RCC 7860 (cell line): ENCODE data around the gene SYNPO2.
A peak's percentile ranks its signal among the peaks of the same experiment; 100 is the strongest.
"Not testable (repeated sequence)": the region's sequence is repeated elsewhere in the genome, so short reads cannot be mapped to it uniquely, and the experiment has no call there.

Experiments
- DNase-seq: peaks from one replicate; pipeline ENCODE4 v3.0.0-alpha.2; 2015; ENCODE audit warnings: low spot score
- FAIRE-seq: peaks from 2 replicates; lab custom pipeline; 2012; peaks lifted over from hg19 to GRCh38; lab: Jason Lieb, UNC

Gene SYNPO2

GRCh38 chr4:118877797-118878196 lies 10.9 kb upstream of the SYNPO2 start:
- DNase-seq (no peak), FAIRE-seq (no peak)

- DNase-seq, FAIRE-seq: not testable (repeated sequence)
Measured at GRCh38 chr4:118878507-118878906, 10.1 kb upstream of the SYNPO2 start.

DNA sequence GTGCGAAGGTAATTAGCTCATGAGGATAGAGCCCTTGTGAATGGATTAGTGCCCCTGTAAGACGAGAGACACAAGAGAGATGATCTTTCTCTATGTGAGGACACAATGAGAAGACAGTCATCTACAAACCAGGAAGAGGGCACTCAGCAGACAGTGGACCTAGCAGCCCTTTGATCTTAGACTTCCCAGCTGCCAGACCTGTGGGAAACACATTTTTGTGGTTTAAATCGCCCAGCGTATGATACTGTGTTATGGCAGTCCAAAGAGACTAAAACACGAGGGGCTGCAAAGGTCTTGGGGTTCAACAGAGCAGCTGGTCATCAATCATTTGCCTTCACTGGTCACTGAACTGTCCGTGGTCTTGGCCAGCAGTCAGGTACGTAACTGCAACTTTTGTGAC lies 9.2 kb upstream of the SYNPO2 start:
- no peak for DNase-seq
- FAIRE-seq: no peak

- no peak for FAIRE-seq
- no peak for DNase-seq
Measured at GRCh38 chr4:118881512-118882146, 7.0 kb upstream of the SYNPO2 start.

- no peak for FAIRE-seq
- no peak for DNase-seq
Measured at GRCh38 chr4:118883861-118884260, 4.8 kb upstream of the SYNPO2 start.

GRCh38 chr4:118884716-118885115 lies 3.9 kb upstream of the SYNPO2 start:
- FAIRE-seq: no peak
- no peak for DNase-seq

GRCh38 chr4:118889312-118889691 lies 648 bp downstream of the SYNPO2 start:
- no peak for FAIRE-seq
- no peak for DNase-seq

DNA sequence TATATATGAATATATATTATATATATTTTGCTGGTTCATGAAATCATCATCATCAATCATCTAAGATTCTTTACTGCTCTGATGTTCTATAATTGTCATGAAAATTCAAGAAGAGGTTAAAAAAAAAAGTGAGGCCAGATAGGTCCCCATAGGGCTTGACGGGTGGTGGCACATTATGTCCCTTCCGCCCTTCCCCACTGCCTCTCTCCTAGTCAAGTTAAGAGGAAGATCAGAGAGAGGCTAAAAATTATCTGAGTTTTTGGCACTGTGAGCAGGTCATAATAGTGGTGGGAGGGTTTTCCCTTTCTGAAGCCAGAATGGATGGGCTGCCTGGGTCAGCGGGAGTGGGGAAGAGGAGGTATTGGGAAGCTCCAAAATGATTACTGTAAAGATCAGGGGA lies 5.4 kb downstream of the SYNPO2 start:
- DNase-seq (no peak), FAIRE-seq (no peak)

- FAIRE-seq (no peak), DNase-seq (no peak)
Measured at GRCh38 chr4:118898221-118898620, 9.6 kb downstream of the SYNPO2 start.

GRCh38 chr4:118898684-118899138 lies 10.1 kb downstream of the SYNPO2 start:
- no peak for DNase-seq
- no peak for FAIRE-seq

DNA sequence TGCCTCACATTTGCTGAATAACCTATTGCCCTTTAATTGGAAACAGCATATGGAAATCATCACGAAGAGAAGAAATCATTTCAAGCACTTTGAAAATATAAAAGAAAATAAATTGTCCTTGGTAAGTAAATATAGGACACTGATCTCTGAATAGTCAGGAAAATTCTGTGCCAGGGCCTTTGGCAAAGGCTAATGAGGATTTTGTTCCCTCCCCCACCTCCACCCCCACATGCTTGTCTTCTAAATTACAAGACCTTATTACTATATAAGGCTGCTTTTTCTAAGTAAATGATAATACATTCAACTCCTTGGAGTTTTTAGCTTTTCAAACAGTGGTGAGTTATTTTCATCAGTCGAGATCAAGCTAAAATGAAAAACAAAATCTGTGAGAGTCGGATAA lies 15.8 kb downstream of the SYNPO2 start:
- DNase-seq (no peak), FAIRE-seq (no peak)

DNA sequence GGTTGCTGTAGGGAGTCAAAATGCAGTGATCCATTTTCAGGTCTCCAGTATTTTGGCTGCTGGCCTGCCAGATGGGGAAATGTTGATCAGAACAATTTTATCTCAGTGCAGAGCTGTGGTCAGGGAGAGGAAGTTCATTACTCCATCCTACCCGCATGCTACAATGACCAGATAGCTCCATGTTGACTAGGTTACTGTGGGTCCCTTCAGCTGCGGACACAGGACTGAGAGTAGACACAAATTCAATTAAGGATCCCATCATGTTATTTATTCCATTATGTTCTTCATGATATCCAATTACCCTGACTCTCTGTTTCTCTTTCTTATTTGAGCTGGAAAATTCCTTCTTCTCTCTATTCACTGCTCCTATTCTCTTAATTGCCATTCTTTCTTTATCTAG lies 16.3 kb downstream of the SYNPO2 start:
- no peak for FAIRE-seq

DNA sequence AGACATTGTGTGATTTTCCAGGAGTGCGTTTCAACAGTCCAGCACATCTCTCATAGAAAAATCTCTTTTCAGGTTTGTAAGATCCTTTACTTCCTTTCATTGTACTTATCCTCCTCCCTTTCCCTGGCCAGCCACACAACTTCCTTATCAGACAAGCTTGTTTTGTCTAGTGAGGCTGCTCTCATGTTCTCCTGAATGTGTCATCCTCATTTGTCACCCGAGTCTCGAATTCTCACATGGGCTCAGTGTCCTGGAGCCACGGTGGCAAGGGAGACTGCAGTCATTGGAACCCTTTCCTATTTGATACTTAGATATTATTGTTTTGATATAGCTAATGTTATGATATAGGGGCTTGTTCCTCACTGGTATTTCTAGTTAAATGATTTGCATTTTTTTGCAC lies 16.9 kb downstream of the SYNPO2 start:
- no peak for DNase-seq
- FAIRE-seq: no peak

More for the DNA sequence above, 16.3 kb downstream of the SYNPO2 start:
- no peak for DNase-seq

- FAIRE-seq: no peak
- no peak for DNase-seq
Measured at GRCh38 chr4:118909173-118909956, 20.7 kb downstream of the SYNPO2 start.

DNA sequence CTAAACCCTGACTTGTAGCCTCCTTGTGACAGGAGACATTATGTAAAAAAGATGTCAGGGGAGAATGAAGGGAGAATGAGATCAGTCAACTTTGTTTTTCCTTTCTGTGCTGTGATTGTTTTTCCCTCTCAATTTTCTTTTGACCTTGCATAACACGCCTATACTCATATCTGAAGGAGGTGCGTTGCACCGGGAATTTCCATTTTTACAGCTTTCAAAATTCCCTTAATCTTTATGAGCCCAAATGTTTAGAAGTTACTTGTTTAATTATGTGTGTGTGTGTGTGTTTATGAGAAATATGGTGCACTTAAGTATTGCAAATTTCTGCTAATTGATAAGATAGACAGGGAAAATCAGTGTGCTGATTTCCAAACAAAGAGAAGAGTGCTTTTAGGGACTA lies 21.6 kb downstream of the SYNPO2 start:
- DNase-seq (no peak), FAIRE-seq (no peak)

- DNase-seq (no peak), FAIRE-seq (no peak)
Measured at GRCh38 chr4:118911238-118911703, 22.6 kb downstream of the SYNPO2 start.

DNA sequence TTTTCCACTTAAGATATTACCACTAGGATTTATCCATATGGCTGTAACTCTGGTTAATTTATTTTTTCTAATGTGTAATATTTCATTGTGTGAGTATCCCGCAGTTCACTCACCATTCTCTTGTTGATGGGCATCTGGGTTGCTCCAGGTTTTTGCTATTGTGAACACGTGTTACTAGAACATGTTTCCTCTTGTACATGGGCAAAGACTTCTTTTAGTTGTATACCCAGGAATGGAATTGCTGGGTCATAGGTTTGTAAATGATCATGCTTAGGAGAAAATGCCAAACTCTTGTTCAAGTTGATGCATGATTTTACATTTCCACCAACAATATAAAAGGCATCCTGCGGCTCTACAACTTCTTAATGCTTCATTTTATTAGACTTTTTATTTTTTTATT lies 26.8 kb downstream of the SYNPO2 start:
- DNase-seq (no peak), FAIRE-seq (no peak)

DNA sequence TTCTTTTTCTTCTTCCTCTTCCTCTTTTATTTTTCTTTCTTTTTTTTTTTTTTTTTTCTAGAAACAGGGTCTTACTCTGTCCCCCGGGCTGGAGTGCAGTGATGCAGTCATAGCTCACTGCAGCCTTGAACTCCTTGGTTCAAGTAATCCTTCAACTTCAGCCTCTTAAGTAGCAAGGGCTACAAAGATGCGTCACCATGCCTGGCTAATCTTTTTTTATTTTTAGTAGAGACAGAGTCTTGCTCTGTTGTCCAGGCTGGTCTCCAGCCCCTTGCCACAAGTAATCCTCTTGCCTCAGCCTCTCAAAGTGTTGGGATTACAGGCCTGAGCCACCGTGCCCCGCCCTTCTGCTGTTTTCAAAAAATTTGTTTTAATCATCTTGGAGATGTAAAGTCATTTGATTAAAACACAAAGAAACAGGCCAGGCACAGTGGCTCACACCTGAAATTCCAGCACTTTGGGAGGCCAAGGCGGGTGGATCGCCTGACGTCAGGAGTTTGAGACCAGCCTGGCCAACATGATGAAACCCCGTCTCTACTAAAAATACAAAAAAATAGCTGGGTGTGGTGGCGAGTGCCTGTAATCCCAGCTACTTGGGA lies 28.1 kb downstream of the SYNPO2 start:
- no peak for FAIRE-seq
- no peak for DNase-seq

- DNase-seq (no peak), FAIRE-seq (no peak)
Measured at GRCh38 chr4:118917582-118917981, 28.9 kb downstream of the SYNPO2 start.

DNA sequence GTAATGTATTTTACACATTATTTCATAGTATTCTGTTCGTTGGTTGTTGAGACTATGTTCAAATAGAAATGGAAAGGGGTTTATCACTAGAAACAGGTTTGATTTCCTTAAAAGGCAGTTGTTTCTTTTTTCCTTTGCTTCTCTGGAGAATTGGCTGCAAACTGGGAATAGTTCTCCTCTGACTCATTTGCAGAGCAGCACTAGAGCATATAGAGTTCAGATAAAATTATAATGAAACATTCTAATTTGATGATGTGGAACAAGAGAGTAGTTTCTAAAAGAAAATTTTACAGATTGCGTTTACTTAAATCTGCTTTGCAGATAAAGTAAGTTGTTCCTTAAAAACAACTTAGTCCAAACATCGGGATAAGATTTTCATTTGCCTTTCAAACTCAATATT lies 29.7 kb downstream of the SYNPO2 start:
- peak; percentile 84 for DNase-seq
- FAIRE-seq: peak; percentile 96

DNA sequence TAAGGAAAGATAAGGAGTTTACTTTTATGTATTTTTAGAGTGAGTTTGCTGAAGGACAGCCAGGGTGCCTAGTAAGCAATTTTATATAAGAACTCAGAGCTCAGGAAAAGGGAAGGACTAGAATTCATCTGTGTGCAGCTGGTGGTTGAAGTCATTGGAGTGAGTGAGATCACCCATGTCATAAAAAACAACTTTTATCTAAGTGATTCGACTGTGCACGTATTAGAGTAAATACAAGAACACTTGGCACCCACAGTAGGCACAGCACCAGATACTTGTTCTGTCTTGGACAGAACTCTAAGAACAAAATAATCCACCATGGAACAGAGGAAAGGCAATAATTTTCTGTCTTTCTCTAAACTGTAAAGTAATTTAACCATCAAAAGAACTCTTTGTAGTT lies 31.6 kb downstream of the SYNPO2 start:
- FAIRE-seq (no peak), DNase-seq (peak; percentile 29)

- FAIRE-seq (no peak), DNase-seq (no peak)
Measured at GRCh38 chr4:118921786-118922185, 33.1 kb downstream of the SYNPO2 start.
